Endothelial cell of umbilical vein (primary cell): ENCODE results near the gene ALKBH7. TPM values are rescaled to one million over a fixed set of nuclear protein-coding genes. Genes with fewer than 3 reads are reported as not detected.

ENCODE experiments used
- BruUV-seq: library from RNA; stranded (reverse); fragments of 400-500 nt; replicated peaks from 2 replicates; lab custom pipeline; 2021; lab: Mats Ljungman, UMichigan
- CTCF ChIA-PET: fragments of 300-600, 350-600 bp; sonication (Branson Sonifier 250); formaldehyde crosslinking; loops from one replicate; lab custom pipeline; 2021; ENCODE audit warnings: antibody characterized with exemption, inconsistent platforms; lab: Charles Lee
- POLR2A ChIA-PET: fragments of 300-600, 350-600 bp; sonication (Branson Sonifier 250); formaldehyde crosslinking; loops from one replicate; lab custom pipeline; 2021; ENCODE audit warnings: antibody characterized with exemption, inconsistent platforms; lab: Charles Lee
- DNase-seq: peaks from one replicate; pipeline ENCODE4 v3.0.0-alpha.2; 2011; ENCODE audit warnings: low read depth, low spot score
- FAIRE-seq: peaks from 2 replicates; lab custom pipeline; 2011; peaks lifted over from hg19 to GRCh38; lab: Jason Lieb, UNC
- H2AFZ ChIP-seq: 2 replicates; pipeline ENCODE4 v1.6.0; 2012; ENCODE audit warnings: low read depth, low read length, control low read depth, inconsistent platforms
- H3K27ac ChIP-seq: 2 replicates; pipeline ENCODE4 v1.5.1; 2011; ENCODE audit warnings: low read depth, mild to moderate bottlenecking, control low read depth, low read length, moderate library complexity; ENCODE audit not compliant: insufficient read depth
- H3K27me3 ChIP-seq, 2 experiments: 2 replicates each; pipeline versions ENCODE4 v1.6.0 to v1.6.1; 2011; ENCODE audit warnings: low read length in 2 of 2, mixed read lengths in 1 of 2; ENCODE audit not compliant: control insufficient read depth in 2 of 2, insufficient read depth in 2 of 2
- H3K36me3 ChIP-seq, 2 experiments: 2 replicates in 1 of 2; 3 replicates in 1 of 2; pipeline ENCODE4 v1.5.1; 2011; ENCODE audit warnings: low read length in 2 of 2, mild to moderate bottlenecking in 1 of 2, moderate library complexity in 1 of 2; ENCODE audit not compliant: control insufficient read depth in 2 of 2, insufficient read depth in 2 of 2; ENCODE audit errors: extremely low read depth in 1 of 2
- H3K4me1 ChIP-seq: 3 replicates; pipeline ENCODE4 v1.5.1; 2011; ENCODE audit warnings: mild to moderate bottlenecking, low read length; ENCODE audit not compliant: control insufficient read depth, insufficient read depth; ENCODE audit errors: extremely low read depth
- H3K4me2 ChIP-seq: 2 replicates; pipeline ENCODE4 v1.6.1; 2011; ENCODE audit warnings: low read length, control low read depth, mixed read lengths; ENCODE audit not compliant: insufficient read depth
- H3K4me3 ChIP-seq, 3 experiments: fragments of 200-600 bp in 1 of 3; sonication (generic), shearing (Covaris generic) in 1 of 3; replicated peaks in 1 of 3; 2 replicates each; pipeline ENCODE4 v1.5.1; 2011 to 2016; ENCODE audit warnings: control low read depth in 3 of 3, low read length in 3 of 3, mild to moderate bottlenecking in 2 of 3, inconsistent platforms in 1 of 3, low read depth in 1 of 3, moderate library complexity in 1 of 3; ENCODE audit not compliant: insufficient read depth in 1 of 3
- H3K79me2 ChIP-seq: 2 replicates; pipeline ENCODE4 v1.6.0; 2012; ENCODE audit warnings: low read length, inconsistent platforms; ENCODE audit not compliant: control insufficient read depth, insufficient read depth
- H3K9ac ChIP-seq: replicated peaks from 2 replicates; pipeline ENCODE3; 2011; ENCODE audit warnings: low read length, control low read depth; ENCODE audit not compliant: insufficient read depth; ENCODE audit errors: extremely low read depth
- H3K9me1 ChIP-seq: replicated peaks from 3 replicates; pipeline ENCODE4 v1.6.0; 2011; ENCODE audit warnings: mild to moderate bottlenecking, low read length; ENCODE audit not compliant: control insufficient read depth, insufficient read depth; ENCODE audit errors: extremely low read depth
- H3K9me3 ChIP-seq: replicated peaks from 2 replicates; pipeline ENCODE4 v1.5.1; 2012; ENCODE audit warnings: low read length, inconsistent platforms; ENCODE audit not compliant: control insufficient read depth, insufficient read depth
- H4K20me1 ChIP-seq: replicated peaks from 2 replicates; pipeline ENCODE3; 2011; ENCODE audit warnings: mild to moderate bottlenecking, low read length; ENCODE audit not compliant: control insufficient read depth, insufficient read depth; ENCODE audit errors: extremely low read depth
- CTCF ChIP-seq, 2 donors: IDR thresholded peaks; 1 replicate in 1 of 2; 2 replicates in 1 of 2; pipeline ENCODE4 v1.5.1; 2011; ENCODE audit warnings: low read length in 2 of 2, mild to moderate bottlenecking in 2 of 2, moderate library complexity in 2 of 2, control low read depth in 1 of 2, inconsistent platforms in 1 of 2, low read depth in 1 of 2; ENCODE audit not compliant: insufficient read depth in 1 of 2; ENCODE audit errors: extremely low read depth in 1 of 2
- EZH2 ChIP-seq: IDR thresholded peaks from 2 replicates; pipeline ENCODE4 v1.6.1; 2012; ENCODE audit warnings: borderline replicate concordance, low read depth, mild to moderate bottlenecking, moderate library complexity, low read length, inconsistent platforms; ENCODE audit not compliant: severe bottlenecking
- FOS ChIP-seq: IDR thresholded peaks from 2 replicates; pipeline ENCODE4 v1.6.1; 2011; ENCODE audit warnings: mild to moderate bottlenecking, low read length, moderate library complexity, borderline replicate concordance; ENCODE audit not compliant: insufficient read depth
- GATA2 ChIP-seq: IDR thresholded peaks from 2 replicates; pipeline ENCODE4 v1.7.0; 2011; ENCODE audit warnings: low read depth, mild to moderate bottlenecking, moderate library complexity, mixed read lengths, low read length; ENCODE audit not compliant: insufficient read length, insufficient read depth
- JUN ChIP-seq: IDR thresholded peaks from 2 replicates; pipeline ENCODE4 v1.6.1; 2011; ENCODE audit warnings: borderline replicate concordance, low read depth; ENCODE audit not compliant: insufficient read length, insufficient read depth
- MAX ChIP-seq: IDR thresholded peaks from 2 replicates; pipeline ENCODE4 v1.6.1; 2011; ENCODE audit not compliant: insufficient read depth, insufficient read length
- MYC ChIP-seq: IDR thresholded peaks from one replicate; pipeline ENCODE4 v1.6.1; 2011; ENCODE audit warnings: mild to moderate bottlenecking, low read depth, low read length
- POLR2A ChIP-seq: IDR thresholded peaks from 2 replicates; pipeline ENCODE4 v1.6.1; 2012; ENCODE audit warnings: low read depth, mild to moderate bottlenecking, control low read depth, low read length
- POLR2AphosphoS5 ChIP-seq: IDR thresholded peaks from 2 replicates; pipeline ENCODE4 v1.6.1; 2012; ENCODE audit warnings: low read depth, mild to moderate bottlenecking, control low read depth, low read length, moderate library complexity; ENCODE audit not compliant: insufficient read depth
- dilution Hi-C: fragments of 300-500 bp; cut with MboI; formaldehyde crosslinking; loops from one replicate; pipeline ENCODE4 v1.15.0; 2019; ENCODE audit warnings: low sequenced_read_pairs; ENCODE audit not compliant: extremely low pct_ligation_motif_present
- intact Hi-C: fragments of 100-400 bp; cut with micrococcal nuclease; formaldehyde crosslinking; loops from one replicate; pipeline ENCODE4 v1.10.0; 2022
- polyA plus RNA-seq, 4 experiments: library from polyadenylated mRNA; depleted of rRNA in 3 of 4; stranded (reverse) in 3 of 4; unstranded in 1 of 4; fragments of >200 nt; gene quantifications; 2 replicates each; pipeline versions ENCODE4 v1.2.1 to v1.2.3, GENCODE V29; 2011 to 2012; ENCODE audit warnings: missing spikeins in 1 of 4
- total RNA-seq: library from RNA; stranded (reverse); gene quantifications from 2 replicates; pipeline ENCODE4 v1.2.3, GENCODE V29; 2021

Gene ALKBH7
- total and polyA plus RNA-seq, 2 donors (not counting 3 experiments of a cell fraction or from before 2014, with no cell fraction given), result 48.8 to 59.4 TPM

GRCh38 chr19:6393983-6394412, 21.4 kb downstream of the ALKBH7 start:
- Histone ChIP-seq H3K27me3 (no peaks in the 10 kb centered on the region), H3K4me3 (peak overlapping the region in 2 of 3 experiments; percentile 74 to 77), H3K9ac (peak overlapping the region; percentile 84), H2AFZ (peak overlapping the region; percentile 96), H3K27ac (peak overlapping the region; percentile 77), H3K36me3 (peaks cover 0 to 4% of the 10 kb centered on the region in 2 experiments), H3K4me2 (peak overlapping the region; percentile 70), H3K79me2 (peaks cover 18% of the 10 kb centered on the region), H4K20me1 (no peaks in the 10 kb centered on the region), H3K9me3 (no peaks in the 10 kb centered on the region), H3K9me1 (no peaks in the 10 kb centered on the region), H3K4me1 (peaks cover 7% of the 10 kb centered on the region)
- FAIRE-seq, result no peak
- intact Hi-C loops (loop anchor here (1.0 to 2.0 kb wide), 3 partner anchors 21 to 469 kb away; no protein-coding TSS in a partner anchor), dilution Hi-C loops (no loop called here)
- TF ChIP-seq MAX (no peak), POLR2A (no peak), CTCF (IDR thresholded peaks at IDR 0.05; ENCODE audit: extremely low read depth in 1 of 2, insufficient read depth in 1 of 2, low read depth in 1 of 2, low read length in 2 of 2) (no peak), JUN (no peak), MYC (no peak), EZH2 (no peak), GATA2 (no peak), POLR2AphosphoS5 (no peak), FOS (no peak)
- ChIA-PET POLR2A (no interaction called here), CTCF (interaction anchor here (1.0 to 2.0 kb wide), 2 partner anchors 9 to 24 kb away, joined by 4 to 6 read pairs; no protein-coding TSS in a partner anchor)
- no peak for DNase-seq
- no TSS peak for BruUV-seq
